Adipose tissue (tissue), 3 donors: ENCODE data around the gene MRPL44. TPM values are rescaled to one million over a fixed set of nuclear protein-coding genes. Genes with fewer than 3 reads are reported as not detected.
"Not testable (repeated sequence)": the region's sequence is repeated elsewhere in the genome, so short reads cannot be mapped to it uniquely, and the experiment has no call there.

Source experiments
- H3K27ac ChIP-seq: one replicate; pipeline ENCODE4 v1.5.1; 2013; ENCODE audit warnings: low read depth, low read length
- WGBS, 3 donors: extraction: QIAGEN DNeasy Blood & Tissue Kit; methylation state at CpG; one replicate each; pipeline ENCODE4 v1.1.7; 2013; 5-methylcytosine and 5-hydroxymethylcytosine counted together
- polyA plus RNA-seq, 3 donors: library from polyadenylated mRNA; stranded (reverse); fragments of 200-250 nt; gene quantifications; one replicate each; pipeline ENCODE4 v1.2.3, GENCODE V29; 2013
- donor health status: healthy with polysubstance abuse.
- donor health status: Bipolar disorder and iron deficiency.
- donor health status: healthy.

Gene MRPL44
- polyA plus RNA-seq, 3 donors: 14.3 to 24.6 (median 20.2) TPM

- 93 to 97% (median 94%) methylated on average over 12 of the region's 12 CpGs for WGBS, 3 donors
- H3K27ac ChIP-seq: no peak overlapping the region
Measured at GRCh38 chr2:223991611-223992010, 34.3 kb downstream of the MRPL44 start.

DNA sequence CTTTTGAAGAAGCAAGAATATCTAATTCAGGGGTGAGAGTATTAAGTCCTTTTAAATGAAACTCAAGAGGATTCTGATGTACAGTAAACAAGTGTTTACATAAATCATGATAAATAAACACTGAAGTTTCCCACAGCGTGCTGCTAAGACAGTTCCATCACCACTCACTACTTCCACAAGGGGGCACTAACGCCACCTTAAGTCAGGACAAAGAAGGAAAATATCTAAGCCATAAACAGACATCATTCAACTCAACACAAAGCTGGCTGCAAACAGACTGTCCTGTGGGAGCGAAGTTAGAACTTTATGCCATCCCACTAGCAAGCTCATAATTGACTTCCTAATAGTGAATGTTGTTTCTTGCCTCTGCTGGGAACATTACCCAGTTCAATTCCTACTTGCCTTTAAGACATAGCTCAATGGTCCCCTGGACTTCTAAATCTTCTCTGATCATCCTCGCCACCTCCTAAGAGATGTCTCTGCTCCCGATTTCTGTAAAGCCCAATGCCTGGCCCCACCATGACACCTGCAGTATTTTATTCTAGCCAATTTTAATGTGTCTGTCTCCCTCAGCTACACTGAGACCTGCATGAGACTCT is 36.5 kb downstream of the MRPL44 start:
- H3K27ac ChIP-seq: no peak overlapping the region
- 33 to 37% (median 35%) methylated on average over 5 of the region's 5 CpGs for WGBS, 3 donors

DNA sequence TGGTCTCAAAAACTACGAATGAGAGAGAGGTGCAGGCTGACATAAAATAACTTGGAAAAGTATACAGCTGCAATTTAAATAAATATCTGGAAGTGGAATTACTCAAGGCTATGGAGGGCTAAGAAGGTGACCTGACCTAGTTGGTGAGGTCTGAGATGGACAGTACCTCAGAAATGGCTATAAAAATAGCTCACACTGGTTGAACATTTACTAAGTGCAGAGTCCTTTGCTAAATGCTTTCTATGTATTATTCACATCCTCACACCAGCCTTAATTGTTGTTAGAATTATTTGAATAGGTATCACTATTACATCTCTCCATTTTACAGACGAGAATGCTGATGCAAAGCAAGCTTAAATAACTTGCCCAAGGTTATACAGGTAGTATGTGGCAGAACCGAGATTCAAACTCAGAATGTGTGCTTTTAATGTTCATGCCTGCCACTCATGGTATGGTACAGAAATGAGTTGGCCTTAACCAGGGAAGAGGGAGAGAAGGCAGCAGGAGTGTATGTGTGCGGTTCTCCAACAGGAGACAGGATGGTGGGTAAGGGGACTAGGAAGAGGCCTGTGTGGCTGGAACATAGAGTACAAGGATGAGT is 37.4 kb downstream of the MRPL44 start:
- 66 to 94% (median 92%) methylated on average over 4 of the region's 4 CpGs for WGBS, 3 donors
- H3K27ac ChIP-seq: no peak overlapping the region

DNA sequence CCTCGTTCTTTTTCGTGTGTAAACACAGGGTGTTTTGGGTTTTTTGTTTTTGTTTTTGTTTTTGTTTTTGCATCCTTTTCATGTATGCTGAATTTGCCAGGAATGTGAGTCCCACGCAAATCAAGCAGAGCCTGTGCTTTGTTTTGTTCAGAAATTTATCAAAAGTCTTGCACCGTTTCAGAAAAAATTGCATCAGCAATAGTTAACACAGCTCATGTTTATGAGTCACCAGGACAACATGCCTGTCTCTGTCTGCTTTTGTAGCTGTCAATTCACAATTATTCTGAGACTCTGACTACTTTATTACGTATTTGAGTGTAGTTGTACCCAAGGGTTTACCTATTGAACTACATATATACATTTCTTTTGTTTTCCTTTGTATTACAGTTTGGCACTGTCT is 38.3 kb downstream of the MRPL44 start:
- H3K27ac ChIP-seq: no peak overlapping the region
- WGBS, 3 donors: 69 to 82% (median 69%) methylated on average over 5 of the region's 5 CpGs

DNA sequence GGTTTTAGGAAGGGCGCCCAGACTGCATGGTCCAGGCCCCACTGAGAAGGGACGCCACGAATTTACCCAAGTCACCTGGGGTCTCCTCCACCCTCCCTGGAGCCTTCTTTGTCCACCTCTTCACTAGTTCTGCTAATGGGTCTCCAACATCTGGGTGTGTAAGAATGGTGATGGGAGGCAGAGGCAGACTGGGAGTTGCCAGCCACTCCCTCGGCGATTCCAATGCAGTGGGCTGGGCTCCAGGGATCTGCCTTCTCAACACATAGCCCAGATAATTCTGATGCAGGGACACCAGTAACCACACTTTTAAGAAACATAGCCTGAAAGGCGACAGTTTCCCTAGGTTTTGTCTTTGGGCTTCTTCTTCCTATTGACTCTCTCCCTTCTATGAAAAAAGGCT is 39.1 kb downstream of the MRPL44 start:
- 85 to 90% (median 87%) methylated on average over 6 of the region's 6 CpGs for WGBS, 3 donors
- H3K27ac ChIP-seq: no peak overlapping the region

DNA sequence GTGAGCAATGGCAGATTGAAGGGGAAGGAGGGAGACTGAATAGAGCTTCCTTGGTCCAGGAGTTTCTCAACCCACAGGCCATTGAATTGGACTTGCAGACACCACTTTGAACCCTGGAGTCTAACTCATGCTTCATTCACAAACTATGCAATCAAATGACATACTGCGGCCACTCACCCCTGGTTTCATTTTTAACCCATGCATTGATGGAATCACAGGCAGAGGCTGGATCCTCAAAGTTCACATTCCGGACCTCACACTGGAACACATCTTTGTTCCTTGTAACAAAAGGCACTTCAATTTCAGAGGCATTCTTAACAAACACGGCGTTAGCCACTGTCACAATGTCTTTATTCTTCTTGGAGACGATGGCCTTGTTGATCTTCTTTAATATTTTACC is 40.7 kb downstream of the MRPL44 start:
- WGBS, 3 donors: 81 to 93% (median 88%) methylated on average over 5 of the region's 5 CpGs
- no peak overlapping the region for H3K27ac ChIP-seq

GRCh38 chr2:223998948-223999347 is 41.7 kb downstream of the MRPL44 start:
- no peak overlapping the region for H3K27ac ChIP-seq
- WGBS, 3 donors: 48 to 74% (median 51%) methylated on average over 2 of the region's 2 CpGs

DNA sequence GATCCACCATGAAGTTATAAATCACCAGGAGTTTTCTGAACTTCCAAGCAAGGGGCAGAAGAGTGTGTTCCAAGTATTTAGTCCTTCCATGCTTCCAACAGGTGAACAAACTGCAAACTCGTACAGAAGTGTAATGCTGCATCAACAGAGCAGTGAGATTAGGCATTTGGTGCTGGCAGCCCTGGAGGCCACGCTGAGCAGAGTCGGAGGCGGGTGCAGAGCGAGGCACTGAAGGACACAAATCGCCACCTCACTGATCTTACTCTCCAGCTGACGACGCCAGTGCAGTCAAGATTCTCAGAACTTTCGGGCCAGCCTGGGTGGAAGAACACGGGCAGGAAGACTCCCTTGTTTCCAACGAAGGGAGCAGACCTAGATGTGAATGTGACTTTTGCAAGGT is 42.6 kb downstream of the MRPL44 start:
- WGBS, 3 donors: 44 to 96% (median 93%) methylated on average over 11 of the region's 11 CpGs
- H3K27ac ChIP-seq: no peak overlapping the region

- WGBS, 3 donors: 87 to 93% (median 88%) methylated on average over 5 of the region's 5 CpGs
- not testable (repeated sequence) for H3K27ac ChIP-seq
Measured at GRCh38 chr2:224000662-224001061, 43.4 kb downstream of the MRPL44 start.

DNA sequence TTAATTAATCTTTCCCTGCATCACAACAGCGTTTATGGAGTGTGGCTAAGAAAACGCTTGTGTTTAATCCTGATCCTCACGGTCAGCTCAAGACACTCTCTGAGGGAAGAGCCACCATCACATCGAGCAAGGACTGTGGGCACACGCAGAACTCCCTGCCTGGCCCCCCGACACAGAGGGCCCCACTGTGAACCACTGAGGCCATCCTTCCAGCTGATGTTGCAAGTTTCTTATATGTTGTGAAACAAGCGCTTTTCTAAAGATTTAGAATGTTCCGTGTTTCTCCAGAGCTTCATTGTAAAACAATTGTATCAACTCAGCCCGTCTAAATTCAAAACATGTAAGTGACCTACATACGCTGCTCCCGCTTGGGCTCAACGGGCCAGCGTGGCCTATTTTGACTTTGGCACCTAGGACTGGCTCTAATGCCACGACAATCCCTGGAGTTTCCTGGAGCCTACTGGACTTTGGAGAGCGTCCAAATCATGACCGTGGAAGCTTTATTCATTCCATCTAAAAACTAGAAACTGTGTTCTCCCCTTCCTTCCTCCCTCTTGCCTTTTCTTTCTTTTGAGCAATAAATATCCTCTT is 46.9 kb downstream of the MRPL44 start:
- 48 to 73% (median 53%) methylated on average over 16 of the region's 16 CpGs for WGBS, 3 donors
- no peak overlapping the region for H3K27ac ChIP-seq

GRCh38 chr2:224008702-224009261 is 51.5 kb downstream of the MRPL44 start:
- H3K27ac ChIP-seq: no peak overlapping the region
- 22 to 75% (median 67%) methylated on average over 12 of the region's 12 CpGs for WGBS, 3 donors

GRCh38 chr2:224009605-224010315 is 52.5 kb downstream of the MRPL44 start:
- H3K27ac ChIP-seq: no peak overlapping the region
- 56 to 76% (median 72%) methylated on average over 5 of the region's 5 CpGs for WGBS, 3 donors

DNA sequence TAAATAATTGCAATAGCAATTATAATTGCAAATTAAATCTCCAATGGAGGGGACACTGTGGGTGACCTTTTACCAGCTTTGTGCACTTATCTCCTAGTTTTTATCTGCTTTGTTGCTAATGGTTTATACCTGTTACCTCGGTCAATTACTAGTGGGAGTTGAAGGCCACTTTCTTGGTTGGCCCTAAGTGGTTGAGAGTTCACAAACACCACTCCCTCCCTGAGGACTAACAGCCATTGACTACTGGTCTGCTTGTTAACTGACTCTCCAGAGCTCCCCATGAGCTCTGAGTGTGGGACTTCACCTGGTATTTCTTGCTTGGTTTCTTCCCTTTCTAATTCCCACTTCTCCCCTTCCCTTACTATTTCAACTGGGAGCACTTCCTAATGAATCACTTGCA is 54.6 kb downstream of the MRPL44 start:
- 48 to 85% (median 78%) methylated on average over 1 of the region's 1 CpG for WGBS, 3 donors

DNA sequence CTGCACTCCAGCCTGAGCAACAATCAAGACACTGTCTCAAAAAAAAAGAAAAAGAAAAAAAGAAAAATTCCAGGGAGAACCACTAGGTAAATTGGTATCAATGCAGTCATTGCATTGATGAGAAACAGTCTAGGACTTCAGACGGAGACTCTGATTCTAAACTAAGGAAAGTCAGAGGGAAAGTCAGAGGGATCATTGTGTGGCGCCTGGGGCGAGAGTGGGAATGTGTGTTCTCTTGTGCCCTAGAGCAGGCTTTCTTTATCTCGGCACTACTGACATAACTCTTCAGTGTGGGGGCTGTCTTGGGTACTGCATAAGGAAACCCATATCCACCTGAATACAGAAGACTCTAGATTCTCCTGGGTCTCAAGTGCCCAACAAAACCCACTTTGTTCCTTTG is 57.1 kb downstream of the MRPL44 start:
- no peak overlapping the region for H3K27ac ChIP-seq
- WGBS, 3 donors: 93 to 96% (median 96%) methylated on average over 4 of the region's 4 CpGs

More for the DNA sequence above, 54.6 kb downstream of the MRPL44 start:
- H3K27ac ChIP-seq: no peak overlapping the region

GRCh38 chr2:224016963-224017362 is 59.7 kb downstream of the MRPL44 start:
- H3K27ac ChIP-seq: no peak overlapping the region
- 56 to 62% (median 58%) methylated on average over 3 of the region's 3 CpGs for WGBS, 3 donors
